Measurements from ENCODE around the gene HCFC1. TPM values are rescaled to one million over a fixed set of nuclear protein-coding genes. Genes with fewer than 3 reads are reported as not detected.
"Not testable (repeated sequence)": the region's sequence is repeated elsewhere in the genome, so short reads cannot be mapped to it uniquely, and the experiment has no call there.

The HCFC1 gene
- total RNA-seq, 4 donors from 2014 or later = 21.5 to 41.5 (median 30.8) TPM

DNA sequence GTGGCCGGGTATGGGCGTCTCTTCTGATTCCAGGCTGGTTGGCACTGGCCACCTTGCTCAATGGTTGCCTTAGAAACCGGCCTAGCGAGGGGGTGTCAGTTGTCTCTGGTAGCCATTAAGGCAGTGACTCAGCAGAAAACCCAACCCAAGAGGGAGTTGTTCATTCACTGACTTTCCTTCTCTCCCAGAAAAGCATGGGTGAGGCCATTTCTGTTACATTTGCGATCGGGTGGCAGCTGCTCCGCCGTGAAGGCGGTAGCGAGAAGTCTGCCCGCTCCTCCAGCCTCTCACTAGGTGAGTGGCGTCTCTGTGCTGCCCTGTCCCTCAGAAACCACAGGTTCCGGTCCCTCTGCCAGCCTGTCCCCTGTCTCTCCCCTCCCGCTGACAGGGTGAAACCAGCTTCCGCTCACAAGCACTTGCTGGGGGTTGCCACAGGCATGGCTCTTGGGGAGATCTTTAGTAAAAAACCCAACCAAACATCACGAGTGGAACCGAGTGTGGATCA lies 30.6 kb upstream of the HCFC1 start:
- TF ChIP-seq, protein P1, sequence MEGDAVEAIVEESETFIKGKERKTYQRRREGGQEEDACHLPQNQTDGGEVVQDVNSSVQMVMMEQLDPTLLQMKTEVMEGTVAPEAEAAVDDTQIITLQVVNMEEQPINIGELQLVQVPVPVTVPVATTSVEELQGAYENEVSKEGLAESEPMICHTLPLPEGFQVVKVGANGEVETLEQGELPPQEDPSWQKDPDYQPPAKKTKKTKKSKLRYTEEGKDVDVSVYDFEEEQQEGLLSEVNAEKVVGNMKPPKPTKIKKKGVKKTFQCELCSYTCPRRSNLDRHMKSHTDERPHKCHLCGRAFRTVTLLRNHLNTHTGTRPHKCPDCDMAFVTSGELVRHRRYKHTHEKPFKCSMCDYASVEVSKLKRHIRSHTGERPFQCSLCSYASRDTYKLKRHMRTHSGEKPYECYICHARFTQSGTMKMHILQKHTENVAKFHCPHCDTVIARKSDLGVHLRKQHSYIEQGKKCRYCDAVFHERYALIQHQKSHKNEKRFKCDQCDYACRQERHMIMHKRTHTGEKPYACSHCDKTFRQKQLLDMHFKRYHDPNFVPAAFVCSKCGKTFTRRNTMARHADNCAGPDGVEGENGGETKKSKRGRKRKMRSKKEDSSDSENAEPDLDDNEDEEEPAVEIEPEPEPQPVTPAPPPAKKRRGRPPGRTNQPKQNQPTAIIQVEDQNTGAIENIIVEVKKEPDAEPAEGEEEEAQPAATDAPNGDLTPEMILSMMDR (IDR thresholded peaks at IDR 0.05) = no peak
- no peak for DNase-seq (ENCODE audit: low spot score)
- peak; percentile 70 for ATAC-seq (ENCODE audit: low FRiP score)

DNA sequence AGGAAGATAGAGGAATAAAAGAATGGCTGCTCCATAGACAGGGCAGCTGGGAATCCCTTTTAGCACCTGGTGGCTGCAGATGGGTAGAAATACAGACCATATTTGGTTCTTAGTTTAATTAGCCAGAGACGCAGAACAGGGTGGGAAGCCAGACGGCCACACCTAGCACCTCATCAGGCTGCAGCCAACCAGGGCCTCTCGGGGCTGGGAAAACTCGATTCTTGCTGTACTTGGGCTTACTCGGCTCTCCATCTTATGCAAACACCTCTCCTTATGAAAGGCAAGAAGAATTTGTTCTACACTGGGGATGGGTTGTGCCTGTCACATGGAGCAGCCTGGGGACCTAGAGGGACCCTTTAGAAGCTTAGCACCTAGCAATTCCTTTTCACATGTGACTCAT lies 28.4 kb upstream of the HCFC1 start:
- DNase-seq (ENCODE audit: low spot score) (no peak), ATAC-seq (ENCODE audit: low FRiP score) (peak; percentile 15)
- TF ChIP-seq, protein P1 (IDR thresholded peaks at IDR 0.05) = no peak

GRCh38 chrX:153999359-154000037 lies 27.9 kb upstream of the HCFC1 start:
- DNase-seq (ENCODE audit: low spot score) (no peak), ATAC-seq (ENCODE audit: low FRiP score) (no peak)
- TF ChIP-seq, protein P1 (IDR thresholded peaks at IDR 0.05) = no peak

DNA sequence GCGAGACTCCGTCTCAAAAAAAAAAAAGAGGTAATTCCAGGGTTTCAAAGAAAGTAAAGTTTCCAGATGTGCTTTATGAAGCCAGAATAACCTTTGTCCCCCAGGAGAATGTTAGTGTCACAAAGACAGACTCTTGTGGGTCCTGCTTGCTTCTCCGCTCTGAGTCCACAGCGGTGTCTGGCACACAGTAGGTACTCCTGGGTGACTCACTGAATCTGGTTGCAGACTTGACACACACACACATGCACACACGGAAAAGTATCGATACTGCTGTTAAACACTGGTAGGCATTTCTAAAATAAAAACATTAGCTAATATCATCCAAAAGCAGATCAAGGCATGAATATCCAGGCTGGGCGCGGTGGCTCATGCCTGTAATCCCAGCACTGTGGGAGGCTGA lies 23.9 kb upstream of the HCFC1 start:
- TF ChIP-seq, protein P1 (IDR thresholded peaks at IDR 0.05) = no peak
- ATAC-seq (ENCODE audit: low FRiP score) = no peak
- DNase-seq (ENCODE audit: low spot score) = no peak

GRCh38 chrX:153994398-153994797 lies 22.8 kb upstream of the HCFC1 start:
- not testable (repeated sequence) for DNase-seq (ENCODE audit: low spot score)

GRCh38 chrX:153993978-153994377 lies 22.4 kb upstream of the HCFC1 start:
- ATAC-seq (ENCODE audit: low FRiP score) (no peak), DNase-seq (ENCODE audit: low spot score) (no peak)

More at GRCh38 chrX:153994398-153994797, 22.8 kb upstream of the HCFC1 start:
- not testable (repeated sequence) for ATAC-seq (ENCODE audit: low FRiP score)

DNA sequence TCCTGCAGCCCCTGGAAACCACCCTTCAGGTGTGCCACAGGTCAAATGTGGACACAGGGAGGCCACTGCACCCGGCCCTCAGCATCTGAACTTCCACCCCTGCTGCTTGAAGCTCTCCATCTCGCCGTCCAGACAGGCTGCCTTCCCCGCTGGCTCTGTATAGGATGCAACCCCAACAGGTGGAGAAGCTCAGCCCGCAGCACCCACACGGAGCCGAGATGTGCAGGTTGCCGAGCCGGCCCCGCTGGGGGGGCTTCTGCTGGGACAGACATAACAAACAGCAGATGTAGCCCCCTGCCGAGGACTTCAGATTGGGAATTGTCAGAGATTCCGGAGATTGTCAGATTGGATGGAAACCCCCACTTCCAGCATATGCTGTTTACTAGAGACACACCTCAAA lies 21.5 kb upstream of the HCFC1 start:
- TF ChIP-seq, protein P1 (IDR thresholded peaks at IDR 0.05) = no peak
- DNase-seq (ENCODE audit: low spot score) (no peak), ATAC-seq (ENCODE audit: low FRiP score) (no peak)

More at GRCh38 chrX:153993978-153994377, 22.4 kb upstream of the HCFC1 start:
- TF ChIP-seq, protein P1 (IDR thresholded peaks at IDR 0.05) = no peak

Measured in omental fat pad (tissue), 4 donors.